PFSK-1 (cell line): ENCODE results near the gene ENDOV.

Source experiments
- FOXP2 ChIP-seq: optimal IDR thresholded peaks from 2 replicates; pipeline ENCODE3; 2011; ENCODE audit warnings: borderline replicate concordance, control low read depth, inconsistent platforms; ENCODE audit not compliant: insufficient read depth; ENCODE audit errors: extremely low read length, extremely low read depth
- POLR2AphosphoS5 ChIP-seq: IDR thresholded peaks from 2 replicates; pipeline ENCODE4 v1.6.1; 2012; ENCODE audit warnings: low read depth, mild to moderate bottlenecking, control low read depth, low read length, moderate library complexity
- REST ChIP-seq, 2 experiments: IDR thresholded peaks; 2 replicates each; pipeline versions ENCODE4 v1.6.1 to v1.8.0; 2011 to 2012; ENCODE audit warnings: low read depth in 2 of 2, low read length in 2 of 2, control low read depth in 1 of 2, inconsistent platforms in 1 of 2, mild to moderate bottlenecking in 1 of 2, moderate library complexity in 1 of 2; ENCODE audit not compliant: insufficient read depth in 1 of 2
- SIN3A ChIP-seq: IDR thresholded peaks from 2 replicates; pipeline ENCODE4 v1.6.1; 2012; ENCODE audit warnings: mild to moderate bottlenecking, low read length, moderate library complexity, borderline replicate concordance; ENCODE audit not compliant: insufficient read depth
- TAF1 ChIP-seq: IDR thresholded peaks from 2 replicates; pipeline ENCODE4 v1.6.1; 2012; ENCODE audit warnings: low read length, control low read depth, borderline replicate concordance; ENCODE audit not compliant: insufficient read depth

GRCh38 chr17:80471922-80472321 lies 57.0 kb downstream of the ENDOV start:
- TF ChIP-seq TAF1 (no peak), FOXP2 (no peak), REST (IDR thresholded peaks at IDR 0.05; ENCODE audit: insufficient read depth in 1 of 2, low read depth in 2 of 2, low read length in 2 of 2) (no peak), POLR2AphosphoS5 (no peak), SIN3A (no peak)
